Right ventricle myocardium inferior (tissue), 1 donor: ENCODE results near the gene IGFBPL1. TPM values are rescaled to one million over a fixed set of nuclear protein-coding genes. Genes with fewer than 3 reads are reported as not detected.
A peak's percentile ranks its signal among the peaks of the same experiment; 100 is the strongest.

ENCODE experiments used
- ATAC-seq: fragments of 200-7000 bp; cut with Tn5 transposase; one replicate; pipeline ENCODE4 v1.9.1; 2020; ENCODE audit warnings: mild to moderate bottlenecking, moderate library complexity
- DNase-seq: peaks from one replicate; pipeline ENCODE4 v3.0.0; 2021; ENCODE audit errors: missing footprints
- intact Hi-C: fragments of 100-400 bp; cut with DNase I; formaldehyde crosslinking; loops from one replicate; pipeline ENCODE4 v1.11.0; 2022
- total RNA-seq: library from RNA; stranded (reverse); fragmentation: NEBNext Ultra II Directional; extraction: Animal tissue kit (Norgen Biotek cat#: 25700); gene quantifications from one replicate; pipeline ENCODE4 v1.2.1, GENCODE V29; 2021
- donor health status: DM: no; HTN: yes; CAD: no; lungs with severe emphysema.

IGFBPL1 gene
- total RNA-seq, 1 donor from 2014 or later: not detected

- ATAC-seq: no peak
- no peak for DNase-seq
- intact Hi-C loops: loop anchor here (2.0 to 5.0 kb wide), 3 partner anchors 276 to 617 kb away; no protein-coding TSS in a partner anchor
These were observed 60.7 kb downstream of the IGFBPL1 start for GRCh38 chr9:38363589-38363925.

- DNase-seq (no peak), ATAC-seq (peak; percentile 78)
- intact Hi-C loops: loop anchor here (2.0 to 5.0 kb wide), 3 partner anchors 276 to 616 kb away; no protein-coding TSS in a partner anchor
These were observed 61.2 kb downstream of the IGFBPL1 start for GRCh38 chr9:38362852-38363588.

- ATAC-seq (no peak), DNase-seq (peak; percentile 22)
- intact Hi-C loops: loop anchor here (5.0 kb wide), 1 partner anchor 274 kb away; no protein-coding TSS in a partner anchor
These were observed 62.8 kb downstream of the IGFBPL1 start for GRCh38 chr9:38361473-38361850.

GRCh38 chr9:38360839-38361472, 63.3 kb downstream of the IGFBPL1 start:
- intact Hi-C loops: loop anchor here (5.0 kb wide), 1 partner anchor 274 kb away; no protein-coding TSS in a partner anchor
- no peak for ATAC-seq
- DNase-seq: no peak

GRCh38 chr9:38359689-38360385, 64.4 kb downstream of the IGFBPL1 start:
- peak; percentile 33 for DNase-seq
- no peak for ATAC-seq
- intact Hi-C loops: loop anchor here (5.0 kb wide), 1 partner anchor 273 kb away; no protein-coding TSS in a partner anchor

GRCh38 chr9:38359297-38359653, 65.0 kb downstream of the IGFBPL1 start:
- intact Hi-C loops: no loop called here
- no peak for ATAC-seq
- DNase-seq: peak; percentile 30

GRCh38 chr9:38358390-38359296, 65.6 kb downstream of the IGFBPL1 start:
- DNase-seq: peak; percentile 11
- ATAC-seq: no peak
- intact Hi-C loops: no loop called here

GRCh38 chr9:38357350-38358114, 66.7 kb downstream of the IGFBPL1 start:
- peak; percentile 41 for DNase-seq
- no peak for ATAC-seq

GRCh38 chr9:38356851-38357250, 67.4 kb downstream of the IGFBPL1 start:
- intact Hi-C loops: loop anchor here (1.0 kb wide), 1 partner anchor 12 kb away; no protein-coding TSS in a partner anchor
- ATAC-seq: no peak
- DNase-seq: no peak

More at GRCh38 chr9:38357350-38358114, 66.7 kb downstream of the IGFBPL1 start:
- intact Hi-C loops: loop anchor here (1.0 kb wide), 1 partner anchor 12 kb away; no protein-coding TSS in a partner anchor

Other genes starting within 250 kb of the IGFBPL1 start
- gene ALDH1B1, start 31.8 kb downstream of the IGFBPL1 start, total RNA-seq: 18.4 TPM
- gene ANKRD18A, start 196.1 kb upstream of the IGFBPL1 start, total RNA-seq: 2.9 TPM